ENCODE measurements around the gene PLET1. TPM values are rescaled to one million over a fixed set of nuclear protein-coding genes. Genes with fewer than 3 reads are reported as not detected.

PLET1 gene
- total and polyA plus RNA-seq, 2 of the 4 experiments (the other 2 are of a cell fraction) = not detected

DNA sequence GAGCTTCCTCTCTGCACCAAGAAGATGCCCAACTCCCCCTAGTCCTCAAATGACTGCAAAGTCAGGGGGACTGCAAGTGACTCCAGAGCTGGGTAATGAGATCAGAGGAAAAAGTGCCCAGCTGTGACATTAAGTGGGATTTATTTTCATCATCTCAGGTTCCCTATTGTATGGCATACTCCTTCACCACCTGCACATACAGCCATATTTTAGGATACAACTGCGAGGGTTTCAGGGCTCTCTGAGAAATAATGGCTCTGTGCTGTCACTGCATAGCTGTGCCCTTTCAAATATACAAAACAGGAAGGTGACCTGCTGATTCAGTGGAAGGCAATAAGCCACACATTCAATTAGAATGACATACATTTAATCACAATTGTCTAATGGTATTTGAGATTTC, 45.6 kb upstream of the PLET1 start:
- H3K4me3 ChIP-seq (ENCODE audit: insufficient read depth, low read depth, low read length) = no peak overlapping the region
- H3K56ac ChIP-seq (ENCODE audit: extremely low read depth, insufficient read depth, low read length) = no peak overlapping the region
- POLR2A ChIA-PET (ENCODE audit: unreplicated experiment) = no interaction called here
- no peak overlapping the region for H2BK20ac ChIP-seq (ENCODE audit: low read depth, low read length)
- no peak overlapping the region for H3K18ac ChIP-seq (ENCODE audit: low read depth, low read length)
- H4K8ac ChIP-seq (ENCODE audit: low read depth in 2 of 2, low read length in 2 of 2) = no peak overlapping the region
- no peak overlapping the region for H3K4me2 ChIP-seq (ENCODE audit: low read depth, low read length)
- no peak overlapping the region for H2AK9ac ChIP-seq (replicated peaks; ENCODE audit: low read depth, low read length, poor library complexity)
- peaks cover 13% of the 10 kb centered on the region; the same call in 1 of the 2 replicates for H3K9me1 ChIP-seq (ENCODE audit: insufficient read depth, low read length)
- no peak overlapping the region for H3K23ac ChIP-seq (ENCODE audit: low read depth, low read length)
- dilution Hi-C loops (cut with HindIII; ENCODE audit: low sequenced_read_pairs, unreplicated experiment) (no loop called here), in situ Hi-C loops (cut with MboI; ENCODE audit: low sequenced_read_pairs) (no loop called here), intact Hi-C loops (cut with micrococcal nuclease) (loop anchor here (10.0 kb wide), 1 partner anchor 1569 kb away; the partner anchor contains the start of gene USP28)
- peaks cover 3% of the 10 kb centered on the region; the same call in 1 of the 2 replicates for H3K9me3 ChIP-seq (ENCODE audit: control insufficient read depth, insufficient read depth, low read length)
- ATAC-seq (ENCODE audit: low read depth) = no peak
- H4K20me1 ChIP-seq (ENCODE audit: insufficient read depth, low read length) = no peaks in the 10 kb centered on the region
- H4K5ac ChIP-seq (ENCODE audit: low read depth, low read length) = no peak overlapping the region
- H2BK5ac ChIP-seq (ENCODE audit: low read depth, low read length, poor library complexity, severe bottlenecking) = no peak overlapping the region
- no peak overlapping the region for H3K9ac ChIP-seq (ENCODE audit: low read depth, low read length)
- CTCF ChIA-PET = interaction anchor here (1.0 kb wide), 1 partner anchor 57 kb away, joined by 5 read pairs; no protein-coding TSS in a partner anchor
- no peak overlapping the region for H3K4ac ChIP-seq (ENCODE audit: low read depth, low read length)
- WGBS, 2 experiments (ENCODE audit: extremely low coverage in 2 of 2, insufficient read length in 1 of 2) = no CpG with 5 or more reads among the region's 1 CpG
- H3K27me3 ChIP-seq (ENCODE audit: control insufficient read depth, insufficient read depth, low read length) = no peaks in the 10 kb centered on the region
- no peaks in the 10 kb centered on the region for H3K79me1 ChIP-seq (ENCODE audit: low read depth in 1 of 2, low read length in 2 of 2)
- no peak overlapping the region for H2AFZ ChIP-seq (replicated peaks; ENCODE audit: low read length, poor library complexity)
- H4K91ac ChIP-seq (ENCODE audit: insufficient read depth, low read depth, low read length) = no peak overlapping the region
- no peak for DNase-seq
- peaks cover 10% of the 10 kb centered on the region for H3K4me1 ChIP-seq (ENCODE audit: control insufficient read depth, insufficient read depth, low read length)
- no peaks in the 10 kb centered on the region for H3K36me3 ChIP-seq (ENCODE audit: control insufficient read depth, insufficient read depth, low read length)
- no peak overlapping the region for H3K27ac ChIP-seq (ENCODE audit: insufficient read depth, low read length)
- H3K14ac ChIP-seq (replicated peaks; ENCODE audit: low read depth, low read length) = no peak overlapping the region
- no peak overlapping the region for H2BK120ac ChIP-seq (ENCODE audit: low read depth, low read length)
- TF ChIP-seq MXI1 (IDR thresholded peaks at IDR 0.05; ENCODE audit: borderline replicate concordance, low read depth, low read length) (no peak), CEBPB (IDR thresholded peaks at IDR 0.05; ENCODE audit: low read depth, low read length) (no peak), MAZ (IDR thresholded peaks at IDR 0.05; ENCODE audit: borderline replicate concordance, low read depth, low read length) (no peak), NFE2L2 (IDR thresholded peaks at IDR 0.05; ENCODE audit: low read depth, low read length) (no peak), FOS (IDR thresholded peaks at IDR 0.05; ENCODE audit: low read depth, low read length) (no peak), RAD21 (IDR thresholded peaks at IDR 0.05; ENCODE audit: low read length) (no peak), CHD1 (IDR thresholded peaks at IDR 0.05; ENCODE audit: low read depth, low read length) (no peak), RCOR1 (IDR thresholded peaks at IDR 0.05; ENCODE audit: insufficient replicate concordance, low read length) (no peak), CTCF (conservative IDR thresholded peaks at IDR 0.05; ENCODE audit: low read depth, low read length) (no peak), MAFK (IDR thresholded peaks at IDR 0.05; ENCODE audit: low read depth, low read length) (no peak), BHLHE40 (IDR thresholded peaks at IDR 0.05; ENCODE audit: low read depth, low read length) (no peak), SMC3 (IDR thresholded peaks at IDR 0.05; ENCODE audit: low read depth, low read length) (no peak), RFX5 (IDR thresholded peaks at IDR 0.05; ENCODE audit: low read depth, low read length) (no peak), POLR2A (IDR thresholded peaks at IDR 0.05; ENCODE audit: low read depth, low read length) (no peak)
- TF ChIP-seq, protein P1, sequence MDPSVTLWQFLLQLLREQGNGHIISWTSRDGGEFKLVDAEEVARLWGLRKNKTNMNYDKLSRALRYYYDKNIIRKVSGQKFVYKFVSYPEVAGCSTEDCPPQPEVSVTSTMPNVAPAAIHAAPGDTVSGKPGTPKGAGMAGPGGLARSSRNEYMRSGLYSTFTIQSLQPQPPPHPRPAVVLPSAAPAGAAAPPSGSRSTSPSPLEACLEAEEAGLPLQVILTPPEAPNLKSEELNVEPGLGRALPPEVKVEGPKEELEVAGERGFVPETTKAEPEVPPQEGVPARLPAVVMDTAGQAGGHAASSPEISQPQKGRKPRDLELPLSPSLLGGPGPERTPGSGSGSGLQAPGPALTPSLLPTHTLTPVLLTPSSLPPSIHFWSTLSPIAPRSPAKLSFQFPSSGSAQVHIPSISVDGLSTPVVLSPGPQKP (IDR thresholded peaks at IDR 0.05; ENCODE audit: borderline replicate concordance, low read depth, low read length) = no peak
- TF ChIP-seq, protein P2, sequence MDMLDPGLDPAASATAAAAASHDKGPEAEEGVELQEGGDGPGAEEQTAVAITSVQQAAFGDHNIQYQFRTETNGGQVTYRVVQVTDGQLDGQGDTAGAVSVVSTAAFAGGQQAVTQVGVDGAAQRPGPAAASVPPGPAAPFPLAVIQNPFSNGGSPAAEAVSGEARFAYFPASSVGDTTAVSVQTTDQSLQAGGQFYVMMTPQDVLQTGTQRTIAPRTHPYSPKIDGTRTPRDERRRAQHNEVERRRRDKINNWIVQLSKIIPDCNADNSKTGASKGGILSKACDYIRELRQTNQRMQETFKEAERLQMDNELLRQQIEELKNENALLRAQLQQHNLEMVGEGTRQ (IDR thresholded peaks at IDR 0.05; ENCODE audit: low read depth, low read length) = no peak
- H2BK15ac ChIP-seq (ENCODE audit: low read depth, low read length) = no peak overlapping the region
- no TSS peak for BruUV-seq (replicated peaks)
- H2AK5ac ChIP-seq (ENCODE audit: low read depth, low read length) = no peak overlapping the region
